Glomerular visceral epithelial cell (primary cell): ENCODE results near the gene TCF15.

Experiments used
- DNase-seq: peaks from one replicate; pipeline ENCODE4 v3.0.0-alpha.2; 2016; ENCODE audit errors: extremely low spot score

TCF15 gene

GRCh38 chr20:611047-611842, 1.1 kb upstream of the TCF15 start:
- DNase-seq = no peak

- no peak for DNase-seq
These were observed 641 bp downstream of the TCF15 start for GRCh38 chr20:609371-609964.

GRCh38 chr20:608970-609369, 1.1 kb downstream of the TCF15 start:
- DNase-seq = no peak

- DNase-seq = no peak
These were observed 2.6 kb downstream of the TCF15 start for GRCh38 chr20:607476-607875.

- no peak for DNase-seq
These were observed 4.9 kb downstream of the TCF15 start for GRCh38 chr20:605237-605636.

- DNase-seq = no peak
These were observed 6.9 kb downstream of the TCF15 start for GRCh38 chr20:603116-603640.

- no peak for DNase-seq
These were observed 7.8 kb downstream of the TCF15 start for GRCh38 chr20:602111-602970.

- no peak for DNase-seq
These were observed 9.4 kb downstream of the TCF15 start for GRCh38 chr20:600736-601135.

GRCh38 chr20:600141-600540, 10.0 kb downstream of the TCF15 start:
- no peak for DNase-seq

GRCh38 chr20:598133-598850, 11.8 kb downstream of the TCF15 start:
- no peak for DNase-seq

GRCh38 chr20:597560-597959, 12.5 kb downstream of the TCF15 start:
- no peak for DNase-seq

- DNase-seq = no peak
These were observed 14.5 kb downstream of the TCF15 start for GRCh38 chr20:595330-596308.

- no peak for DNase-seq
These were observed 17.6 kb downstream of the TCF15 start for GRCh38 chr20:592506-592905.

GRCh38 chr20:591941-592340, 18.2 kb downstream of the TCF15 start:
- DNase-seq = no peak

GRCh38 chr20:588932-589672, 21.0 kb downstream of the TCF15 start:
- no peak for DNase-seq

- DNase-seq = no peak
These were observed 21.6 kb downstream of the TCF15 start for GRCh38 chr20:588476-588875.

GRCh38 chr20:584971-585301, 25.2 kb downstream of the TCF15 start:
- DNase-seq = no peak

GRCh38 chr20:584161-584970, 25.7 kb downstream of the TCF15 start:
- no peak for DNase-seq

- no peak for DNase-seq
These were observed 27.9 kb downstream of the TCF15 start for GRCh38 chr20:582204-582603.
